SK-N-MC (cell line): ENCODE results near the gene NFKBIL1.

Experiments
- EZH2 ChIP-seq: fragments of 200-600 bp; sonication (generic); IDR thresholded peaks from one replicate; pipeline ENCODE4 v1.6.1; 2017; ENCODE audit warnings: antibody characterized with exemption
- FOXP2 ChIP-seq: optimal IDR thresholded peaks from 2 replicates; pipeline ENCODE3; 2011; ENCODE audit warnings: mild to moderate bottlenecking, moderate library complexity; ENCODE audit not compliant: insufficient read depth; ENCODE audit errors: extremely low read length, control extremely low read depth
- POLR2AphosphoS5 ChIP-seq: IDR thresholded peaks from 2 replicates; pipeline ENCODE4 v1.6.1; 2012; ENCODE audit warnings: mild to moderate bottlenecking, low read depth, low read length, borderline replicate concordance

GRCh38 chr6:31572041-31572911, 24.9 kb downstream of the NFKBIL1 start, which contains the start of gene LTA:
- TF ChIP-seq POLR2AphosphoS5: no peak
- no peak for TF ChIP-seq EZH2
- TF ChIP-seq FOXP2: no peak
